CD14-positive monocyte (primary cell): ENCODE measurements around the gene CNOT10. TPM values are rescaled to one million over a fixed set of nuclear protein-coding genes. Genes with fewer than 3 reads are reported as not detected.

Experiments used
- DNase-seq, 3 donors: peaks; one replicate each; pipeline ENCODE4 v3.0.0-alpha.2; 2011 to 2022
- H2AFZ ChIP-seq: 2 replicates; pipeline ENCODE4 v1.6.0; 2012; ENCODE audit warnings: mild to moderate bottlenecking, low read depth, low read length, inconsistent platforms; ENCODE audit not compliant: insufficient read depth, poor library complexity, severe bottlenecking
- H3K27ac ChIP-seq, 2 donors: 1 replicate in 1 of 2; 2 replicates in 1 of 2; pipeline ENCODE4 v1.5.1; 2012 to 2013; ENCODE audit warnings: low read length in 2 of 2, control low read depth in 1 of 2, inconsistent platforms in 1 of 2, low read depth in 1 of 2, mild to moderate bottlenecking in 1 of 2
- H3K27me3 ChIP-seq, 2 donors: one replicate each; pipeline versions ENCODE4 v1.6.0 to v1.6.1; 2011 to 2013; ENCODE audit warnings: low read length in 2 of 2; ENCODE audit not compliant: control insufficient read depth in 2 of 2, insufficient read depth in 2 of 2
- H3K36me3 ChIP-seq, 2 donors: replicated peaks in 1 of 2; 1 replicate in 1 of 2; 2 replicates in 1 of 2; pipeline versions ENCODE4 v1.5.1 to v1.6.1; 2012 to 2013; ENCODE audit warnings: low read length in 2 of 2, control low read depth in 1 of 2, inconsistent platforms in 1 of 2, mild to moderate bottlenecking in 1 of 2; ENCODE audit not compliant: insufficient read depth in 2 of 2, control insufficient read depth in 1 of 2
- H3K4me1 ChIP-seq, 2 donors: 1 replicate in 1 of 2; 2 replicates in 1 of 2; pipeline versions ENCODE4 v1.5.1 to v1.6.1; 2012 to 2013; ENCODE audit warnings: low read length in 2 of 2, control low read depth in 1 of 2, inconsistent platforms in 1 of 2, mild to moderate bottlenecking in 1 of 2, moderate library complexity in 1 of 2; ENCODE audit not compliant: insufficient read depth in 2 of 2, control insufficient read depth in 1 of 2
- H3K4me2 ChIP-seq: replicated peaks from 2 replicates; pipeline ENCODE3; 2012; ENCODE audit warnings: low read length, moderate library complexity, mild to moderate bottlenecking; ENCODE audit not compliant: poor library complexity, severe bottlenecking; ENCODE audit errors: extremely low read depth
- H3K4me3 ChIP-seq, 3 experiments: fragments of 200-600 bp in 1 of 3; sonication (generic) in 1 of 3; replicated peaks in 1 of 3; 1 replicate in 2 of 3; 2 replicates in 1 of 3; pipeline ENCODE4 v1.5.1; 2011 to 2013; ENCODE audit warnings: low read length in 3 of 3, mild to moderate bottlenecking in 3 of 3, control low read depth in 2 of 3, low read depth in 2 of 3, inconsistent platforms in 1 of 3, moderate library complexity in 1 of 3
- H3K79me2 ChIP-seq: 2 replicates; pipeline ENCODE4 v1.6.0; 2012; ENCODE audit warnings: mild to moderate bottlenecking, control low read depth, inconsistent platforms, low read length, moderate library complexity; ENCODE audit not compliant: insufficient read depth
- H3K9ac ChIP-seq: 2 replicates; pipeline ENCODE4 v1.6.0; 2017; ENCODE audit warnings: low read length, mild to moderate bottlenecking; ENCODE audit not compliant: insufficient read depth, poor library complexity, severe bottlenecking
- H3K9me3 ChIP-seq, 2 donors: replicated peaks in 1 of 2; 1 replicate in 1 of 2; 2 replicates in 1 of 2; pipeline versions ENCODE4 v1.5.1 to v1.6.1; 2012 to 2013; ENCODE audit warnings: low read length in 2 of 2, control low read depth in 1 of 2; ENCODE audit not compliant: control insufficient read depth in 1 of 2, insufficient read depth in 1 of 2
- H4K20me1 ChIP-seq: 2 replicates; pipeline ENCODE4 v1.6.0; 2012; ENCODE audit warnings: mild to moderate bottlenecking, low read length, control low read depth, moderate library complexity; ENCODE audit not compliant: insufficient read depth
- H3K27ac Mint-ChIP-seq, 7 donors: one replicate each; pipeline ENCODE4 v1.8.0; 2020; ENCODE audit warnings: mild to moderate bottlenecking in 7 of 7, mixed read lengths in 7 of 7, moderate library complexity in 6 of 7, inconsistent platforms in 2 of 7
- H3K27me3 Mint-ChIP-seq, 3 donors: one replicate each; pipeline ENCODE4 v1.8.0; 2021 to 2022; ENCODE audit warnings: low read depth in 3 of 3, mild to moderate bottlenecking in 3 of 3, mixed read lengths in 3 of 3, moderate library complexity in 3 of 3, inconsistent platforms in 1 of 3
- H3K36me3 Mint-ChIP-seq, 2 donors: one replicate each; pipeline ENCODE4 v1.8.0; 2020; ENCODE audit warnings: mixed read lengths in 2 of 2, inconsistent platforms in 1 of 2, mild to moderate bottlenecking in 1 of 2
- H3K4me1 Mint-ChIP-seq: one replicate; pipeline ENCODE4 v1.8.0; 2020; ENCODE audit warnings: mild to moderate bottlenecking, mixed read lengths
- H3K4me3 Mint-ChIP-seq, 2 donors: one replicate each; pipeline ENCODE4 v1.8.0; 2020; ENCODE audit warnings: mild to moderate bottlenecking in 2 of 2, mixed read lengths in 2 of 2, moderate library complexity in 1 of 2
- H3K9me3 Mint-ChIP-seq, 7 donors: one replicate each; pipeline ENCODE4 v1.8.0; 2020 to 2022; ENCODE audit warnings: mixed read lengths in 7 of 7, mild to moderate bottlenecking in 6 of 7, moderate library complexity in 6 of 7, inconsistent platforms in 2 of 7
- WGBS: methylation state at CpG from one replicate; pipeline ENCODE4 v1.1.5; 2013; ENCODE audit warnings: missing lambda C conversion rate; ENCODE audit not compliant: insufficient coverage; 5-methylcytosine and 5-hydroxymethylcytosine counted together
- intact Hi-C, 2 donors: fragments of 100-400 bp; cut with micrococcal nuclease; formaldehyde crosslinking; loops; one replicate each; pipeline versions ENCODE4 v1.15.0 to v1.15.1; 2023
- polyA plus RNA-seq, 3 donors: library from polyadenylated mRNA; depleted of rRNA in 1 of 3; unstranded in 2 of 3; stranded (reverse) in 1 of 3; fragments of 300-500 nt in 2 of 3; fragments of >200 nt in 1 of 3; fragmentation: Illumina TruSeq in 2 of 3; gene quantifications; 1 replicate in 2 of 3; 2 replicates in 1 of 3; pipeline ENCODE4 v1.2.3, GENCODE V29; 2012 to 2021
- TF ChIP-seq, protein P1 (sequence below): fragments of 200-600 bp; IDR thresholded peaks from one replicate; pipeline ENCODE4 v1.8.0; 2022; ENCODE audit warnings: antibody characterized with exemption, mild to moderate bottlenecking

CNOT10 gene
- polyA plus RNA-seq, 3 donors: 17.9 to 21.5 (median 19.6) TPM

DNA sequence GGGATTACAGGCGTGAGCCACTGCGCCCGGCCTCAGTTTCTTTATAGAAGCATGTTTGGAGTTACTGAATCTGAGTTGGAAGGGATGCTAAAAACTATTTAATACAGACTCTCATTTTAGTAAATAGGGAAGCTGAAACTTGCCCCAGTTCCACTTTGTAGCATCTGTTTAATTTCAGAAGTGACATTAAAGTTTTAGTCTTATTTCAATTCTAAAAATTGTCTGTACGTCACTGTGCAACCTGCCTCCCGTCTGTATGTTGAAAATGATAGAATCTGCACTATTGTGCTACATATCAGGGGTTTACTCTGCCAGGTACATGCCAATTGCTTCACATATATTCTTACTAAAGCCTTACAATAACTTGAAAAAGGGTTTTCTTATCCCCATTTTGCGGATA lies 15.3 kb downstream of the CNOT10 start:
- Histone ChIP-seq H3K36me3 (peaks cover 0 to 5% of the 10 kb centered on the region in 2 donors), H3K4me3 (no peak overlapping the region), H3K9ac (no peak overlapping the region), H3K27me3 (no peaks in the 10 kb centered on the region), H3K4me1 (peaks cover 4 to 5% of the 10 kb centered on the region in 2 donors), H3K27ac (no peak overlapping the region), H3K9me3 (no peaks in the 10 kb centered on the region), H3K4me2 (no peak overlapping the region), H3K79me2 (peaks cover 45% of the 10 kb centered on the region), H4K20me1 (peaks cover 10% of the 10 kb centered on the region), H2AFZ (no peak overlapping the region)
- no peak for DNase-seq
- no peak overlapping the region for H3K4me3 Mint-ChIP-seq
- intact Hi-C loops: no loop called here
- H3K27ac Mint-ChIP-seq: peak overlapping the region in 2 of 7 donors; percentile 21 to 41
- peaks cover 9 to 17% of the 10 kb centered on the region in 2 donors for H3K36me3 Mint-ChIP-seq
- WGBS: no CpG with 5 or more reads among the region's 6 CpGs
- no peaks in the 10 kb centered on the region for H3K9me3 Mint-ChIP-seq
- H3K4me1 Mint-ChIP-seq: peaks cover 13% of the 10 kb centered on the region
- TF ChIP-seq, protein P1, sequence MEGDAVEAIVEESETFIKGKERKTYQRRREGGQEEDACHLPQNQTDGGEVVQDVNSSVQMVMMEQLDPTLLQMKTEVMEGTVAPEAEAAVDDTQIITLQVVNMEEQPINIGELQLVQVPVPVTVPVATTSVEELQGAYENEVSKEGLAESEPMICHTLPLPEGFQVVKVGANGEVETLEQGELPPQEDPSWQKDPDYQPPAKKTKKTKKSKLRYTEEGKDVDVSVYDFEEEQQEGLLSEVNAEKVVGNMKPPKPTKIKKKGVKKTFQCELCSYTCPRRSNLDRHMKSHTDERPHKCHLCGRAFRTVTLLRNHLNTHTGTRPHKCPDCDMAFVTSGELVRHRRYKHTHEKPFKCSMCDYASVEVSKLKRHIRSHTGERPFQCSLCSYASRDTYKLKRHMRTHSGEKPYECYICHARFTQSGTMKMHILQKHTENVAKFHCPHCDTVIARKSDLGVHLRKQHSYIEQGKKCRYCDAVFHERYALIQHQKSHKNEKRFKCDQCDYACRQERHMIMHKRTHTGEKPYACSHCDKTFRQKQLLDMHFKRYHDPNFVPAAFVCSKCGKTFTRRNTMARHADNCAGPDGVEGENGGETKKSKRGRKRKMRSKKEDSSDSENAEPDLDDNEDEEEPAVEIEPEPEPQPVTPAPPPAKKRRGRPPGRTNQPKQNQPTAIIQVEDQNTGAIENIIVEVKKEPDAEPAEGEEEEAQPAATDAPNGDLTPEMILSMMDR: no peak
- no peaks in the 10 kb centered on the region for H3K27me3 Mint-ChIP-seq

DNA sequence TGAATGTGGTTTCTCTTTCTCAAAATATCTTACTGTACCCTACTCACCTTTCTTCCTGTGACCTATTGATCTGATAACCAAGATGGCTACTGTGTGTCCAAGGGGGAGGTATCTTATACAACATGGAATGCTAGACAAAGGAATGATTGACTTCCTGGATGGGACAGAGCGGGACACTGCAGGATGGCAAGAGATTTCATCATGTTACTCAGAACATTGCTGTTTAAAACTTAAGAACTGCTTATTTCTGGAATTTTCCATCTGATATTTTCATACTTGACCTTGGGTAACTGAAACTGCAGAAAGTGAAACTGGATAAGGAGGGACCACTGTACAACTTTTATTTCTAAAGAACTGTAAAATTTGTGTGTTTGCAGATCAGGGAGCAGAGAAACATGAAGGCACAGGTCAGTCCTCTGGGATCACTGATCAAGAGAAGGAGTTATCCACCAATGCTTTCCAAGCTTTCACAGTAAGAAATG lies 18.5 kb downstream of the CNOT10 start:
- Mint-ChIP-seq H3K27ac (peak overlapping the region in 3 of 7 donors; percentile 44 to 86 (median 46)), H3K36me3 (peaks cover 14 to 16% of the 10 kb centered on the region in 2 donors), H3K4me1 (peaks cover 23% of the 10 kb centered on the region), H3K4me3 (no peak overlapping the region), H3K27me3 (no peaks in the 10 kb centered on the region), H3K9me3 (no peaks in the 10 kb centered on the region)
- peaks cover 7 to 13% of the 10 kb centered on the region in 2 donors for H3K36me3 ChIP-seq
- H3K4me1 ChIP-seq: peaks cover 11 to 20% of the 10 kb centered on the region in 2 donors
- peaks cover 29% of the 10 kb centered on the region for H3K79me2 ChIP-seq
- no peak overlapping the region for H3K9ac ChIP-seq
- no peak overlapping the region for H2AFZ ChIP-seq
- H3K27me3 ChIP-seq: no peaks in the 10 kb centered on the region
- H3K9me3 ChIP-seq: no peaks in the 10 kb centered on the region
- TF ChIP-seq, protein P1: no peak
- H3K4me3 ChIP-seq: no peak overlapping the region
- intact Hi-C loops: no loop called here
- H3K4me2 ChIP-seq: no peak overlapping the region
- WGBS: no CpG with 5 or more reads among the region's 1 CpG
- peaks cover 12% of the 10 kb centered on the region for H4K20me1 ChIP-seq
- H3K27ac ChIP-seq: no peak overlapping the region
- no peak for DNase-seq
